ENCODE measurements around the gene RNU2-63P.

- TF ChIP-seq CTCF (IDR thresholded peaks at IDR 0.05), result no peak
- TF ChIP-seq ZFX (IDR thresholded peaks at IDR 0.05; ENCODE audit: borderline replicate concordance), result no peak
Observed at GRCh38 chr2:88058191-88058590, 41.8 kb upstream of the RNU2-63P start.
